Superior temporal gyrus (tissue), 1 donor: ENCODE measurements around the gene CST3.

ENCODE experiments used
- DNase-seq: peaks from one replicate; pipeline ENCODE4 v3.0.0-alpha.2; 2016; ENCODE audit errors: extremely low spot score

The CST3 gene

DNA sequence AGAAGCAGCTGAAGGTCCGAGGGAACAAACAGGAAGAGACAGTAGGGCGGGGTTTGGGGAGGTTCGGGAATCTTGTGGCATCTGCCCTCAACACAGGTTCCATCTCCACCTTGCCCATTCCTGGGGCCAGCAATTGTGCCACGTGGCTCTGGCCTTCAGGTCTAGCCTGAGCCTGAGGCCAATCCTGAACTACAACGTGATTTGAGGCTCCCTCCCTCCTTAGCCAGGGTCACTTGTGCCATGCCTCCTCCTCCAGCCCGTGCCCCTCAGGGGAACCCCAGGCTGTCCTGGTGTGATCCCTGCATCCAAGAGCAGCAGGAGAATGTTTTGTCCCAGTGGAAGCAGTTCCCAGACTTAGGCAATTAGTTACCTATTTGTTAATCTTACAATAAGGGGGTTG is 35.1 kb downstream of the CST3 start:
- DNase-seq = no peak

DNA sequence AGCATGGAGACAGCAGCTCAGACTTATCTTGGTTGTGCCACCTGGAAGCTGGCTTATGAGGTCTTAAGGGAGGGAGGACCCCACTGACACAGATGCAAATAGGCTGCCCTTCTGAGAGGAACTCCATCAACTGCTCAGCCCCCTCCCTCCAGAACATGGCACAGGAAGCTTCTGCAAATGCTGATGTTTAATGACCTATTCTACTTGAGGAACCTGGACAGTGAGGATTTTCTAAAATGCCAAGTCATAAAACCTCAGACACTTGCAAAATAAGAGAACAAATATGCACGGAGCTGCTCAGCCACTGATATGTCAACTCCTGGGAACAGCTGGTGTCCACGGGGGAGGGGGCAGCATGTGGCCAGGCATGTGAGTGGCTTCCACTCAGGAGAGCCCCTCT is 35.5 kb downstream of the CST3 start:
- no peak for DNase-seq

DNA sequence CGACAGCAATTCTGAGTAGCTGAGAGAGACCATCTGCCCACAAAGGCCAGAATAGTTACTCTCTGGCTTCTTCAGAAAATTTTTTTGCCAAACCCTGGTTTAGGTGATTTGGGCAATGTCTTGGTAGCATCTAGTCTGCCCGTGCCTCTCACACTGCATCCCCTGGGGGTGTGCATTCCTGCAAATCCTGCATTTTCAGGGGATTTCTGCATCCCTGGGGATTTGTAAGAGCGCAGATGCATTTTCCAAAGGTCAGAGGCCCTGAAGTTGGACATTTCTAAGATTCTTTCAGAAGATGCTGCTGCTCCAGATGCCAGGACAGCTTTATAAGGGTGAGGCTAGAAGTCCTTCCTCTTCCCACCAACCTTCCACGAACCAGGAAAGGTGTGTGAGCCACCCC is 36.0 kb downstream of the CST3 start:
- no peak for DNase-seq

DNA sequence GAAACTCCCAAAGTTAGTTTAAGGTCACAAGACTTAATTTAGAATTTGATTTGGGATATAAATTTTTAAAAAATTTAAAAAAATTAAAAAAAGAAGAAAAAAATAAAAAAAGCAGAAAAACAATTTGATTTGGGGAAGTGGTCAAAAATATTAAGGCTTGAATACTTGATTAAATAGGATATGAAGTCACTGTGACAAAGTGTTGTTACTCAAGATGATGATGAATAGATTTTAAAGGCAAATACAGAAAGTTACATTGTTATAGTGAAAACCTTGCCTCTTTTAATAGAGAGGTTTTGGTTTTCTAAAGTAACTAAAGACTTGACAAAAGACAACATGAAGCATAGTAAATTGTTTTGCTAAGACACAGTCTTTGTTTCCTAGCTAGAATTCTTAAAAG is 39.3 kb downstream of the CST3 start:
- DNase-seq = no peak

DNA sequence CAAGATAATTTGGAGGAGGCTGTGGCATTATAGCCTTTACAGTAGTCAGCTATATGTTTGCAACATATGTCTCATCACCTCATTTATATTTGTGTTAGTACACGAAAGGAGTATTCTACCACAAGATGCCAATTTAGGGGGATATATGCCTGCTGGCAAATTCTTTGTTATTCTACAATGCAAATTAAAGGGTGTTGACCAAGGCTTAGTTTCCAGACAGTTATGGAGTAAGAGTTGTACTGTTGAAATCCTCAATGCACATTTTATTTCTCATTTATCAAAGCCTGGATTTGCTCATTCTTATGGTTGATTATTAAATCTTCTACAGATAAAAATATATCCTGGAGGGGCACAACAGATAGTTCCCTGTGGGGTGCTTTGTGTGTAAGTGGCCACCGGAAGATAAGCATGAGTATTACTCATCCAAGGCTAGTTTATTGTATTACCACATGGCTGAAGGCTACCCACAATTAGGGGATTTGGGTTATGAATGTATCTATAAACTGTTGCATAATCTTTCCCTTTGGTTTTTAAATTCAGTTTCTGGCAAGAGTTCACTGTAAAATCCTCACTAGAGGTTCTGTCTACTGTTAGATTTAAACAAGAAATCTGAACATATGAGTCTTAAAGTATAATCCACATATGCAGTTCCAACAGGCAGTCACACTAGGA is 41.0 kb downstream of the CST3 start:
- no peak for DNase-seq

DNA sequence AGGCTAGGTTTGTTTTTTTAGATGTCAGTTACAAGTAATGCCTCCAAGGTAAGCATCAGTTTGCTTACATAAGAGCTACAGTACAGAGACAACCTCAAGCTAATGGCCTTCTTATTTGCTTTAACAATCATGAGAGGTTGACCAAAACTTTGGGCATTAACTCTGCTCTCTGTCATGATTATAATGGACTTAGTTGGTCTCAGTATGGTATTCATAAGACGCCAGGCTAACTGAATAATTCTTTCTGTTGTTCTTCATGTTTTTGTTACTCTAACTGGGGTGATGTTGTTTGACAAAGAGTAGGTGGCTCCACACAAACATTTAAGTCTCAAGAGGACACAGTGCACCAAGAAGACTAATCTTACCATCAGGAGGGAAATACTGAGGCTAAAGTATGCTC is 41.8 kb downstream of the CST3 start:
- DNase-seq = no peak

DNA sequence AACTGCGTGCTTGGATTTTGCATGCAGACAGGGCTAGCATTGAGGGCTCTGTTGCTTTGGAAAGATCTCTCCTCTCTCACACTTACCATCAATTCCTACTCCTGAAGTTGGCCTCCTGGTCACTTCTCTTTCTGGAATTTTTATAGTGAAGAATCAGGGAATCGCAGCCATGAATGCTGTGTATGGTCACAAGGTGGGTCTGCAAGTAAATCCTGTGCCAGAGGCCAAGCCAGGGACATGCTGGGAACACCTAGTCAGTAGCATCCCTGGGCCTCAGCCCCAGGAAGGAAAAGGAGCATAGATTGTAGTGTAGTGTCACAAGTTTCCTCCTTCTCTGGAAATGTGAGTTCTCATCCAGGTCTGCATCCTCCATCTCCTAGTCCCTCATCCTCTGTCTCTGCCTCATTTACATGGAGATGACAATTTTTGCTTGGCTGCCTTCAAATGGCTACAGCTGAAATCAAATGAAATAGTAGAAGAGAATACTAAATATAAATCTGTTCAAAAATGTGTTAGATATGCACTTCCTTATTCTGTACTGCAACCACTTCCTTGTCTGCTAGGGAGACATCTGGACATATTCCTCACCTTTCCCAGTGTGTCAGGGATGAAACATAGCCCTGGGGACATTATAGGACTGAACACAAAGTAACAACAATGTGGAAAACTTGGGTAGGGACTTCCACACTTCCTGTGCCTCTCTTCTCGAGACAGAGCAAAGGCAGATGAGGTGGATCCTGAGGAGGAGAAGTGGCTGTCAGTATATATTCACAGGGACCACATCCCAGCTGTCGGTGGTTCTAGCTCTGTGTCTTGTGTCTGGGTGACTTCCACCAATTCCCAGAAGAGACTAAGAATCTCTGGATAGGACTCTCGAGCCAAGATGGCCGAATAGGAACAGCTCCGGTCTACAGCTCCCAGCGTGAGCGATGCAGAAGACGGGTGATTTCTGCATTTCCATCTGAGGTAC is 49.0 kb downstream of the CST3 start:
- DNase-seq = no peak

DNA sequence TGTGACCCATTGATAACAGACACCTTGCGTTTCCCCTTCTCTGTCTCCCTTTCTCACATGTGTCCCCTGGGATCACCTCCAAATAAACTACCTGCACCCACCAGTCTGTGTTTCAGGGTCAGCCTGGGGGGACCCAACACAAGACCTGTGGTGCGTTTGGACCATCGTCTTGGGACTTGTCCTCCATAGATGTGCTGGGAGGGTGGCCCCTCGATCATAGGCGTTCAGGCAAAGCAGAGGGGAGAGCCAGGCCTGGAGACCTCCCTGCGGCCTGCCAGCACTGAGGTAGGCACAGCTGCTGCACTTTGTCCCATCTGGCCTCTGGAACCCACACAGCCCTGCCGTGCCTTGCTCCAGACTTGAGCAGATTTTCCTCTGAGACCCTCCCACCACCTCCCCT is 50.1 kb downstream of the CST3 start:
- DNase-seq = no peak

DNA sequence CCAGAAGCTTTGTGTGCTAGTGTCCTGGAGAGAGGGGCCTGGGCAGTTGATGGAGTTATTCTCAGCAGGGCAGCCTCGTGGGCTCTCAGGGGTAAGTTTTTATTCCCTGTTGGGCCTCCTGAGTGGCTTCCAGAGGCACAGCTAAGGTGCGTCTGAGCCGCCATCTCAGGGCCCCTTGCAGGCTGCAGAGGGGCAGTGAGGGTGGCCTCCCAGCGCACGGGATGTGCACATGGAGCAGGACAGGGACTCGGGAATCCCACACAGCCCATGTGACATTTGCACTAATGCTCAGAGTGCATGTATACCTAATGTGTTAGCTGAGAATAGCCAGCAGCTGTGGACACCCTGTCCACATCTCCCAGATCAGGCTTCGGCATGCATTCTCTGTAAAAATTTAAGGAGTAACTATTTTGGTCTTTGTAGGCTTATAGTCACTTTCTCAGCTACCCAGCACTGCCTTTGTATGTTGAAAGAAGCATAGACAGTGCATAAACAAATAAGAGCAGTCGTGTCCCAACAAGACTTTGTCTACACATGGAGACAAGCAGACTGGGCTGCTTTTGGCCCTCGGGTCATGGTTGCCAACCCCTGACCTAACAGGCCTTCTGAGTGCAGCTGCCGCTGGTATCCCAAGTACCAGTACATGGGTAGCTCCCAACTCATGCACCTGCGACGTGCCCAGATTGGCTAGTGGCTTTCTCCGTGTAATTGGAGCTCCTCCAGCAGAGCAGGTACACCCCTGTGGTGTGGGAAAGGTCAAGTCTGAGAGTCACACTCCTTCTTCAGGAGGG is 50.8 kb downstream of the CST3 start:
- no peak for DNase-seq

DNA sequence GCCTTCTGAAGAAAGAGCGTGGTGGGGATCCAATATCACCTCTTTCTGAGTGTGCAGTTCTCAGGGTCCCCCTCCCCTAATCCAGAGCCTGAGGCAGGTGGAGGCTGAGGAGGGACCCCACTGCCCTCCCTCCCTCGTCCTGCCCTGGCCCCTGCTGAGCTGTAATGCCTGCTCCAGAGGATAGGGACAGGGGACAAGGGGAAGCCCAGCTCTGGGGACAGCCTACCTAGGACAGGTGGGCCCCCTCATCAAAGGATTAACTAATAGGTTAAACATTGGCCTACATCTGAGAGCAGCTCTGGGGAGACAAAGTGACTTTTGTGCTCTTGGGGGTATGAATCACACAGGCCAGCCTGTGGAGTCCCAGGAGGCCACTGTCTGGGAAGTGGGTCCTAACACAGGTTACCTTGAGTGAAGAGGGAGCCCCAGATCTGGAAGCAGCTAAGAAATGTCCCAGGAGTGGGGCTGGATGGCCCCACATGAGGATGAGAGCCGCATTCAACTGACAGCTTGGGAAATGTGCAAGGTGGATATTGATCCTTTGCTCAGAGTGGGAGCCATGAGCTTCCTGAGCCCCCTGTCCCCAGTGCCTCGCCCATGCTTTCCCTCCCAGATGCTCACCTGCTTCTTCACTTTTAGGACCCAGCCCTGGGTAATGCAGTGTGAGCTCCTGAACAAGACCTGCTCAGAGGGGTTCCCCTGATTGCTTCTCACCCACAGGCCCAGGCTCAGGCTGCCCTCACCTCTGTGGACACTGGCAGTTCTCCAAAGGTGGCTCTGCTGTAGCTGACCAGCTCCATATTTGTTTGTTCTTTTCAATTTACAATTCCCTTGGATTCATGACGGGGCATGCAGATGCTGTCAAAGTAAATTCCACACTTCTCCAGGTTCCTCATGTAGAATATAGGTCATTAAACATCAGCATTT is 51.7 kb downstream of the CST3 start:
- no peak for DNase-seq

DNA sequence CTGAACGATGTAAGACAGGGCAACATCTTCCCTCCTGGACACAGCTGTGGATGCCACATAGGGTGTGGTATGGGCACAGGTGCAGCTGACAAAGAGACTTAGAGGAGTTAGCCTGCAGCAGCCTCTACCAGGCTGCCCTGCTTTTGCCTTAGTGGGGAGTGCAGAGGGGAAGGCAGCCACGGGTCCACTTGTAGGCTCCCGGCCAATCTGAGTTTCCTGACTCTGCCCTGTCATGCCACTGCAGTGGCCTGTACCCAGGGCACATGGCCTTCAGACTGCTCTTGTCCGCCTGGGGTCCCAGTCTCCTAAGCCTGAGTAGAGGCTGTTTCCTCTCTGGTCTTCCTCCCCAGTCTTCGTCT is 52.3 kb downstream of the CST3 start:
- DNase-seq = no peak

DNA sequence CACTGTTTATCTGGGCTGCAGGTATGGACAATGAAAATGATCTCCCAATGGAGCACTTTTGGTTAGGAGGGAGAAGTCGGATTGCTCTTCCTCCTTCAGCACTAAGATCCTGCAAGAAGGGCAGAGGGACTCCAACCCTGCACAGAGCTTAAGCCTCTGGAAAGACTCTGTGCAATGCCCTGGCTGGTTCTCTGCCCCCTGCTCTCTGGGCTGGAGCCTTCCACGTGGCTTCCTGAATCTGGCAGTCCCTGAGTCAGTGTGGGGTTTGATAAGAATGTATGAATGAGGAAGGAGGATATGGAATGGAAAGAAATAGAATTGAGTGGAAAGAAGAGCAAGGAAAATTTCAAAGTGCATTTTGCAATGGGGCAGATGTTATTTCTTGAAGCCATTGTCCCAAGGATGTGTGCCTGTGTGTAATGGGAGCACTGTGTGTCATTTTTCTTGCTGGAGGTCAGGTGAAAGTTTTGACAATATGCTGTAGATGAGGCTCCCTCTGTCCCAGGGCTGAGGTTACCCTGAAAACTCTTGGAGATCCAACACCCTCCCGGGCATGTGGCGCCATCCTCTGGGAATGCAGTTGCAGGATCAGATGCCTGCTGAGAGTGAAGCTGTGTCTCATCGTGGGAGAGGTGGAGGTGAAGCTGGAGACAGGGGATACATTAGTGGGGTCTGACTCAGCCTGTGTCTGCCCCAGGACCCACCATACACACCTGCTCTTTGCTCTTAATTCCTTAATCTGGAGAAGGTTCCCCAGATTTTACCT is 53.1 kb downstream of the CST3 start:
- DNase-seq = no peak
